H9 (cell line): ENCODE measurements around the gene CACNB2. TPM values are rescaled to one million over a fixed set of nuclear protein-coding genes. Genes with fewer than 3 reads are reported as not detected.

ENCODE experiments used
- DNase-seq: peaks from one replicate; pipeline ENCODE4 v3.0.0-alpha.2; 2017
- H2AFZ ChIP-seq: one replicate; pipeline ENCODE4 v1.6.1; 2013; ENCODE audit warnings: mild to moderate bottlenecking, low read length, control low read depth, moderate library complexity
- H2AK5ac ChIP-seq: 2 replicates; pipeline ENCODE4 v1.6.1; 2013; ENCODE audit warnings: low read length, control low read depth, mixed read lengths; ENCODE audit not compliant: insufficient read length
- H2BK120ac ChIP-seq: one replicate; pipeline ENCODE4 v1.6.1; 2013; ENCODE audit warnings: low read depth, mild to moderate bottlenecking, low read length, control low read depth, inconsistent platforms; ENCODE audit not compliant: poor library complexity, severe bottlenecking
- H2BK12ac ChIP-seq: 2 replicates; pipeline ENCODE4 v1.6.1; 2013; ENCODE audit warnings: low read length, control low read depth, mixed read lengths, low read depth; ENCODE audit not compliant: insufficient read length
- H2BK15ac ChIP-seq: 2 replicates; pipeline ENCODE4 v1.6.1; 2013; ENCODE audit warnings: low read depth, low read length, control low read depth
- H2BK20ac ChIP-seq: one replicate; pipeline ENCODE4 v1.6.1; 2013; ENCODE audit warnings: low read depth, mild to moderate bottlenecking, low read length, control low read depth, inconsistent platforms; ENCODE audit not compliant: poor library complexity, severe bottlenecking
- H2BK5ac ChIP-seq: 2 replicates; pipeline ENCODE4 v1.6.1; 2013; ENCODE audit warnings: low read length, control low read depth, mixed read lengths; ENCODE audit not compliant: insufficient read length
- H3K14ac ChIP-seq: 2 replicates; pipeline ENCODE4 v1.6.1; 2013; ENCODE audit warnings: low read length, control low read depth; ENCODE audit not compliant: insufficient read depth
- H3K18ac ChIP-seq: 2 replicates; pipeline ENCODE4 v1.6.1; 2013; ENCODE audit warnings: low read depth, mild to moderate bottlenecking, mixed read lengths, low read length, control low read depth; ENCODE audit not compliant: insufficient read length
- H3K23ac ChIP-seq: 2 replicates; pipeline ENCODE4 v1.6.1; 2013; ENCODE audit warnings: low read length, control low read depth, mixed read lengths, low read depth; ENCODE audit not compliant: insufficient read length
- H3K23me2 ChIP-seq: 2 replicates; pipeline ENCODE4 v1.6.1; 2013; ENCODE audit warnings: low read depth, mild to moderate bottlenecking, mixed read lengths, low read length, control low read depth; ENCODE audit not compliant: insufficient read length, poor library complexity, severe bottlenecking
- H3K27ac ChIP-seq: 2 replicates; pipeline ENCODE4 v1.5.1; 2013; ENCODE audit warnings: low read length, control low read depth, mixed read lengths, low read depth; ENCODE audit not compliant: insufficient read length
- H3K27me3 ChIP-seq: 2 replicates; pipeline ENCODE4 v1.6.1; 2013; ENCODE audit warnings: low read length, control low read depth, inconsistent platforms; ENCODE audit not compliant: insufficient read depth
- H3K4ac ChIP-seq: 2 replicates; pipeline ENCODE4 v1.6.1; 2013; ENCODE audit warnings: low read depth, mild to moderate bottlenecking, control low read depth, inconsistent platforms, low read length, moderate library complexity
- H3K4me1 ChIP-seq: 2 replicates; pipeline ENCODE4 v1.6.1; 2013; ENCODE audit warnings: low read length, control low read depth, inconsistent platforms; ENCODE audit not compliant: insufficient read depth
- H3K4me2 ChIP-seq: 2 replicates; pipeline ENCODE4 v1.6.1; 2013; ENCODE audit warnings: low read length, control low read depth, mixed read lengths; ENCODE audit not compliant: insufficient read length, insufficient read depth
- H3K56ac ChIP-seq: 2 replicates; pipeline ENCODE4 v1.6.1; 2013; ENCODE audit warnings: low read depth, mild to moderate bottlenecking, mixed read lengths, low read length, control low read depth; ENCODE audit not compliant: insufficient read length
- H3K79me1 ChIP-seq: 2 replicates; pipeline ENCODE4 v1.6.1; 2013; ENCODE audit warnings: low read depth, mild to moderate bottlenecking, moderate library complexity, low read length, control low read depth, inconsistent platforms; ENCODE audit not compliant: insufficient read depth, poor library complexity, severe bottlenecking
- H3K79me2 ChIP-seq: 2 replicates; pipeline ENCODE4 v1.6.1; 2013; ENCODE audit warnings: low read length, control low read depth, inconsistent platforms; ENCODE audit not compliant: insufficient read depth
- H3K9ac ChIP-seq: 2 replicates; pipeline ENCODE4 v1.6.1; 2013; ENCODE audit warnings: low read length, control low read depth, mixed read lengths; ENCODE audit not compliant: insufficient read length; ENCODE audit errors: extremely low read depth
- H3K9me3 ChIP-seq: one replicate; pipeline ENCODE4 v1.6.1; 2013; ENCODE audit warnings: low read depth, low read length, inconsistent platforms; ENCODE audit not compliant: control insufficient read depth
- H3T11ph ChIP-seq: one replicate; pipeline ENCODE4 v1.6.1; 2013; ENCODE audit warnings: mild to moderate bottlenecking, low read length, control low read depth, inconsistent platforms
- H4K20me1 ChIP-seq: one replicate; pipeline ENCODE4 v1.6.1; 2013; ENCODE audit not compliant: control insufficient read depth, insufficient read length, insufficient read depth
- H4K5ac ChIP-seq: 2 replicates; pipeline ENCODE4 v1.6.1; 2013; ENCODE audit warnings: low read depth, mild to moderate bottlenecking, mixed read lengths, low read length, control low read depth; ENCODE audit not compliant: insufficient read length
- H4K8ac ChIP-seq: replicated peaks from 2 replicates; pipeline ENCODE4 v1.6.1; 2013; ENCODE audit warnings: low read length, control low read depth, mixed read lengths, low read depth; ENCODE audit not compliant: insufficient read length
- H4K91ac ChIP-seq: 2 replicates; pipeline ENCODE4 v1.6.1; 2013; ENCODE audit warnings: low read depth, mild to moderate bottlenecking, moderate library complexity, mixed read lengths, low read length, control low read depth; ENCODE audit not compliant: insufficient read length
- H3K27ac Mint-ChIP-seq, 3 experiments: 2 replicates in 2 of 3; 3 replicates in 1 of 3; pipeline ENCODE4 v1.8.0; 2020 to 2021; ENCODE audit warnings: mixed read lengths in 3 of 3, mild to moderate bottlenecking in 1 of 3, moderate library complexity in 1 of 3
- H3K27me3 Mint-ChIP-seq: 2 replicates; pipeline ENCODE4 v1.8.0; 2021; ENCODE audit warnings: low read depth, mild to moderate bottlenecking, moderate library complexity, mixed read lengths
- H3K36me3 Mint-ChIP-seq, 3 experiments: 2 replicates in 2 of 3; 3 replicates in 1 of 3; pipeline ENCODE4 v1.8.0; 2020 to 2021; ENCODE audit warnings: low read depth in 3 of 3, mixed read lengths in 3 of 3; ENCODE audit not compliant: insufficient read depth in 1 of 3
- H3K4me1 Mint-ChIP-seq, 2 experiments: 2 replicates each; pipeline ENCODE4 v1.8.0; 2020; ENCODE audit warnings: mixed read lengths in 2 of 2
- H3K4me3 Mint-ChIP-seq, 2 experiments: 2 replicates in 1 of 2; 3 replicates in 1 of 2; pipeline ENCODE4 v1.8.0; 2020 to 2021; ENCODE audit warnings: mild to moderate bottlenecking in 2 of 2, mixed read lengths in 2 of 2, moderate library complexity in 1 of 2
- H3K9me3 Mint-ChIP-seq, 2 experiments: 2 replicates in 1 of 2; 3 replicates in 1 of 2; pipeline ENCODE4 v1.8.0; 2020; ENCODE audit warnings: mild to moderate bottlenecking in 2 of 2, mixed read lengths in 2 of 2, moderate library complexity in 1 of 2
- CTCF ChIP-seq: fragments of 200-600 bp; sonication (generic); conservative IDR thresholded peaks from 3 replicates; pipeline ENCODE4 v1.8.0; 2021; ENCODE audit warnings: antibody characterized with exemption, mild to moderate bottlenecking
- WGBS: extraction: QIAGEN DNeasy Blood & Tissue Kit; methylation state at CpG from one replicate; pipeline ENCODE4 v1.1.7; 2013; ENCODE audit warnings: missing lambda C conversion rate, low lambda C conversion rate, mixed read lengths; ENCODE audit not compliant: insufficient read length; ENCODE audit errors: extremely low coverage; 5-methylcytosine and 5-hydroxymethylcytosine counted together
- total RNA-seq: library from RNA; stranded (reverse); gene quantifications from 2 replicates; pipeline ENCODE4 v1.2.1, GENCODE V29; 2021

Gene CACNB2
- total RNA-seq, 1 experiment from 2014 or later, result 2.6 TPM

GRCh38 chr10:18576586-18576985, 436.4 kb downstream of the CACNB2 start:
- Histone ChIP-seq H2AFZ (no peak overlapping the region), H2BK20ac (no peak overlapping the region), H3K4me1 (no peaks in the 10 kb centered on the region), H3K9ac (no peak overlapping the region), H3K79me1 (no peaks in the 10 kb centered on the region), H2AK5ac (no peak overlapping the region), H3K27ac (no peak overlapping the region), H2BK120ac (no peak overlapping the region), H4K8ac (no peak overlapping the region), H3K56ac (no peak overlapping the region), H3K14ac (no peak overlapping the region), H3K23ac (no peak overlapping the region), H3K4me2 (no peak overlapping the region), H4K5ac (no peak overlapping the region), H4K91ac (no peak overlapping the region), H2BK5ac (no peak overlapping the region), H4K20me1 (no peaks in the 10 kb centered on the region), H3K23me2 (no peaks in the 10 kb centered on the region), H3T11ph (no peak overlapping the region), H3K79me2 (no peaks in the 10 kb centered on the region; the same call in 1 of the 2 replicates), H3K18ac (no peak overlapping the region), H3K4ac (no peak overlapping the region), H2BK15ac (no peak overlapping the region), H3K9me3 (peaks cover 37% of the 10 kb centered on the region), H2BK12ac (no peak overlapping the region), H3K27me3 (no peaks in the 10 kb centered on the region)
- Mint-ChIP-seq H3K4me3 (no peak overlapping the region), H3K4me1 (peaks cover 2 to 12% of the 10 kb centered on the region in 2 experiments; a peak in 2 of 4 replicates), H3K27me3 (no peaks in the 10 kb centered on the region), H3K9me3 (peaks cover 8 to 24% of the 10 kb centered on the region in 2 experiments), H3K36me3 (peaks cover 50 to 67% (median 59%) of the 10 kb centered on the region in 3 experiments), H3K27ac (no peak overlapping the region)
- DNase-seq, result no peak
- no CpG with 5 or more reads among the region's 6 CpGs for WGBS
- TF ChIP-seq CTCF, result no peak
